HL-60/S4 (cell line): ENCODE data around the gene MORF4L2.
"Not testable (repeated sequence)": the region's sequence is repeated elsewhere in the genome, so short reads cannot be mapped to it uniquely, and the experiment has no call there.

Source experiments
- in situ Hi-C: fragments of 300-500 bp; cut with MboI; formaldehyde crosslinking; loops from 2 replicates; pipeline ENCODE4 v1.14.3; 2022; ENCODE audit warnings: low sequenced_read_pairs

The MORF4L2 gene

DNA sequence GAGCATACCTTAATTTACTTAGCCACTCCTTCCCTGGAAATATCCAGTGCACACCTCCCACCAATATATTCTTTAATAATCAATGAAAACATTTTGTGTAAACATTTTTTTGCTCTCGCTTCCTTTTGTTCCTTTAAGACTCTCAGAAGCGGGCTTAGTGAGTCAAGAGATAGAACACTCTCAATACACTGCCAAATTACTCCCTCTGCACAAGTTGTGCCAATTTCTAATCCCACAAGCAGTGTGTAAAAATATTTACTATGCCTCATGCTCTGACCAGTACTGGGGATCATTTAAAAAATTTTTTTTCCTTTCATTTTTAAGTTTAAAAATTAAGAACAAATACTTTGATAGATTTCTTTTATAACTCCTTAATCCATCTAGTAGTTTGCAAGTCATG, 5.1 kb downstream of the MORF4L2 start:
- in situ Hi-C loops: no loop called here

DNA sequence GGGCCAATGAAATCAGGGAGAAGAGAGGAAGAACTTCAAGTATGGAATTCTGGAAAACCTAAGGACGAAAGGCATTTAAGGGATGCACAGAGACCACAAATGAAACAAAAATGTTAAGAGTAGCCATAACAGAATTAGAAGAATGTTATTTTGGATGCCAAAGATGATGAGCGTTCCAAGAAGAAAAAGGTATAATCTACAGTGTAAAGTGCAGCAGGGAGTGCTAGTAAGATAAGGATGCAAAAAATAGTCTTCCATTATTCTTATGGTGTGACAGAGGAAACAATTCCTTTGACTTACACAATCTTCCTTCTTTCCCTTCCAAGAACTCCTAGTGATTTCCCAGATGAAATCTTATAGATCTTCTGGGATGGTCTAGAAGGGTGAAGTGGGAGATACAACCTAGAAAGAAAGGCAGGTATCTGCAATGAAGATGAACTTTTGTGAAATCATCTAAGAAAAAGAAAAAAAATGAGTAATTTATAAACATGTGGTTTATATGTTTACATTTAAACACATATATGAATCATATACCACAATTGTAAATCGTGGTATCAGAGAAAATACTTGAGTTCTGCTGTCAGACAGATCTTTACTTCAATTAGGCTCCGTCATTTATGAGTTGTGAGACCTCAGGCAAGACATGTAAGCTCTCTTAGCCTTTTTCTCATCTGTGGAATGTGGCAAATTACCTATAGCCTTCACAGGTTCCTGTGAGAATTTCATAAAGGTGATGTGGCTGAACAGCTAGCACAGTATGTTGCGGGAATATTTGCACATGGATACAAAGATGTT, 8.1 kb downstream of the MORF4L2 start:
- in situ Hi-C loops: no loop called here

DNA sequence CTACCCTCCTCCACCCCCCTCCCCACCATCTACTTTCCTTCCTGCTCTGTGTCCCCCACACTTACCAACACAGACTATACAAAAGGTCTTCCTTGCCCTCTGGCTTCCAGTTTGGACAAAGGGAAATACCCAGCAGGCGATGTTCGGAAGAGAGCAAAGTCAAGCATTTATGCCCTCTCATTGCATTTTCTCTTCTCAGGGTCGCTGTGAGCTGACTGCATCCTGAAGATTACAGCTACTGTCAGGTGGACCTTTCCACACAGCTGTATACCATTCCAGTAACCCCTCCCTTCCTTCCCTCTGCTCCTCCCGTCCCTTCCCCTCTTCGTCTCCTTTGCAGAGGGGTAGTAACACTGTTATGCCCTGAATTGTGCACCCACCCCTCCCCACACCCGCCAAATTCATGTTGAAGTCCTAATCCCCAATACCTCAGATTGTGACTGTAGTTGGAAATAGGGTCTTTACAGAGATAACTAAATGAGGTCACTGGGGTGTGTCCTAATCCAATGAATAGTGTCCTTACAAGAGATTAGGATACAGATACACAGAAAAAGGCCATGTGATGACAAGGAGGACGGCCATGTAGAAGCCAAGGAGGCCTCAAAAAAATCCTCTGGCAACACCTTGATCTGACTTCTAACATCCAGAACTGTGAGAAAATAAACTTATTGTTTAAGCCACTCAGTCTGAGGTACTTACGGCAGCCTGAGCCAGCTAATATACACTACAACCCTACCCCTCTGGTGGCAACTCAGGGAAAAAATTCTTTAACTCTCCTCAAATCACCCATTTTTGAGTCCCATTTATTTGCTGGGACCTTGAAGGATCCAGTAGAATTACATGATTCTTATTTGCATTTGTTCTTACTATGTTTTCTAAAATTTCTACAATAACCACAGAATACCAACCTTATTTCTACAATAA, 11.7 kb downstream of the MORF4L2 start:
- in situ Hi-C loops: no loop called here

DNA sequence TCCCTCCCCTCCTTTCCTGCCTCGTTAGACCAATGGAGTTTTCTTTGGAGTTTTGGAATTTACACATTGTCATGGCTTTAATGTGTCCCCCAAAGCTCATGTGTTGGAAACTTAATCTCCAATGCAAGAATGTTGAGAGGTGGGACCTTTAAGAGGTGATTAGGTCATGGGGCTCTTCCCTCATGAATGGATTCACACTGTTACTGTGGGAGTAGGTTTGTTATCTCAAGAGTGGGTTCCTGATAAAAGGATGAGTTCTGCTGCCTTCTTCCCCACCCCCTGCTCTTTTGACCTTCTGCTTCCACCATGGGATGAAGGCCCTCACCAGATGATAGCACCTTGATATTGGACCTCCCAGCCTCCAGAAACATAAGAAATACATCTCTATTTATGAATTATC, 16.8 kb downstream of the MORF4L2 start:
- in situ Hi-C loops: no loop called here

DNA sequence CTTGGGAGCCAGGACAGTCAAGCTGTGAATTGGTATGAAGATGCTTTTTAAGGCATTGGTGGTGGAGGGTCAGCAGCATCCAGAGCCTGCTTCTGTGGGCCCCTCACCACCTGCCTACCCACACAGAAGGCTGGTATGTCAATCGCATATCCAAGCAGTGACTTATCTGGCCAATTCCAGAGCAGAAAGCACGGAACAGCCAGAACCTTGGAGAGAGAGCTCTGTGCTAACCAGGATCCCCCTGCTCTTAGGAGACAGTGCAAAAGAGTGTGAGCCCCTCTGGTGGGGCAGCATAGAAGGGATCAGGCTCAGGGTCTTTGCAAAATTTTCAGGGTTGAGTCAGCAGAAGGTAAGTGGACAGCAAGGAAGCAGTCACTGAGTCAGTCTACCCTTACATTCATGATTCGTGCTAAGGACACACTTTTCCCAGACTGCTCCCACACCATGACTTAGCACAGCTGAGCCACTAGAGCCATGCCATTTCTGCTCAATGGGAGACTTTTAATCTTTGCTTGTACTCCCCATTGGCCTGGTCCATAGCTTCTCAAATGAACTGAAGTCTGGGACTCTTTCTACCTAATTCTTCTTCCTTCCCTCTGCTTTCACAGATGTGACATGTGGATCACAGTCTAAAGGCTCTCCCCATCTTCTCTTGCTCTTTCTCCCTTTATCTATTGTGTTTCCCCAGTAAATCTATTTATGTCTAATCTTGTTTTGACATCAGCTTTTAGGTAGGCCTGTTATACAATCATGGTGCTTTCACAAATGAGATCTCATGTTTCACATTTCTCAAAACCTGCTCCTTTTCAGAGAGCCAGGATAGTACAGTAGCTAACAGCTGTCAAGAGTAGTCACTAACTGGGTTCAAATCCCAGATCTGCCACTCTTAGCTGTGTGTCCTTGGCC, 20.0 kb downstream of the MORF4L2 start:
- in situ Hi-C loops: no loop called here

DNA sequence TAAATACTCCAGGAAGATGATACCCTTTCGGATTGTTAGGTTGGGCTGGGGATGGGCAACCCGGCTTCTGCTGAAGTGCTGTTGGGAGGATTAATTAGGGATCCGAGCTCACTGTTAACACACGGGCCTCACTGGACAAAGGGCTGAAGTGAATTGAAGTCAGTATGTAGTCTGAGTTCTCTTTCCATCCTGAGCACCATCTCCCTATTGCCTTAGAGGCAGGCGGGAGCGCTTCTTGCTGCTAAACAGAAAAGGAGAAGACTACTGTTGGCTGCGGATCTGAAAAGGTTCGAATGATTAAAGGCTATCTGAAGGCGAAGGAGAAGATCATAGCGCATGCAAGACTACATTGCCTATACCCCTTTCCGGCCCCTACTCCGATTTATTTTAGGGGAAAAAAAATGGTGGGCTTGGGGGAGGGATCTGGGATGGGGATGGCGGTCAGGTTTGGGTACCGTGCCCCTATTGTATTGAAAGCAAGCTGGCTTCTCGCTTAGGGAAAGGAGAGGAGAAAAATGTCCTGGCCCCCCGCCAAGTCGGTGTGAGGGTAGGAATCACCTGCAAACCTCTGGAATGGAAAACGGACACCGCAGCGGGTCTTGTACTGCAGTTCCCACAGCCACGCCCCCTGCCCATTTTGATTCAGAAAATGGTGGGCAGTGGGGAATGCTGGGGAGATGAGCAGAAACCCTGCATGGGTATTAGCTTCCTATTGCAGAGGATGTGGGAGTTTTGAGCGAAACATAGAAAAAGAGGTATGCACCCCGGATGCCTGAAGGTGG, 22.3 kb downstream of the MORF4L2 start:
- in situ Hi-C loops: no loop called here

DNA sequence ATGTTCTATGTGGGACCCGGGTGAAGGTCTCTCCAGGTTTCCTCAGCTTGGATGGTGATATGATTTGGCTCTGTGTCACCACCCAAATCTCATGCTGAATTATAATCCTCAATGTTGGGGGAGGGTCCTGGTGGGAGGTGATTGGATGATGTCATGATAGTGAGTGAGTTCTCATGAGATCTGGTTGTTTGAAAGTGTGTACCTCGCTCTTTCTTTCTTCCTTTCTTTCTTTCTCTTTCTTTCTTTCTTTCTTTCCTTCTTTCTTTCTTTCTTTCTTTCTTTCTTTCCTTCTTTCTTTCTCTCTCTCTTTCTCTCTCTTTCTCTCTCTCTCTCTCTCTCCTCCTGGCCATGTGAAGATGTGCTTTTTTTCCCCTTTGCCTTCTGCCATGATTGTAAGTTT, 27.0 kb downstream of the MORF4L2 start:
- in situ Hi-C loops: not testable (repeated sequence)

DNA sequence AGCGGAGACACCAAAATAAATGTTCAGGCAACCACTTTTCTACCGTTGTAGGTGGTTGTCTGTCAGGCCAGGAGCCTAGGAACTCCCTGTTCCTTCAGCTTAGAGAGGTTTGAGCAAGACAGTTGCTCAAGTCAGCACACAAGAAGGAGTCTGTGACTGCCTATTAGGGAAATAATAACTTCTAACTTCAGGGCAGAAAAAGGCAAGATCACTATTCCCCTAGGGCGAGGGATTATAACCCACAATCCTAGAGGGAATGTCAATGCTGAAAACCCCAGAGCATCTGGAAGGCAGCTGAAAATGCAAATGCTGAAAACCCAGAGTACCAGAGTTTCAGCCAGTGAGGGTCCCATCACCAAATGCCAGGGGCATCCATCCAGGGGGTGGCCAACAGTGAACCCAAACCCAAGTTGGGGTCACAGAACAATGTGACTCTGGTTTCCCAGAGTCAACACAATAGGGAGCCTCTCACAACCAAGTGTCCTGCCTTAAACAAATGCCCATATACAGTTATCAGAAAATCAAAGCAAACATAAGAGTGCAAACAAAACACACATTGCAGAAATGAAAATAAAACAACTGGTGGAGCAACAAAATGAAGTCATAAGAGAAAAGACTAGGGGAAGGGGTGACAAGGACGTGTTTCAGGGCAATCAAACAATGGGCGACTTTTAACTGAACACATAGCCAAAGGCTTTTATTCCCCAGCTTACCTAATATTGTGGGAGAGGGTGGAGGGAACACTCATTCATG, 27.6 kb downstream of the MORF4L2 start:
- in situ Hi-C loops: no loop called here

- in situ Hi-C loops: not testable (repeated sequence)
Observed at GRCh38 chrX:103657066-103657465, 29.4 kb downstream of the MORF4L2 start.

GRCh38 chrX:103656617-103657016, 29.9 kb downstream of the MORF4L2 start:
- in situ Hi-C loops: no loop called here

DNA sequence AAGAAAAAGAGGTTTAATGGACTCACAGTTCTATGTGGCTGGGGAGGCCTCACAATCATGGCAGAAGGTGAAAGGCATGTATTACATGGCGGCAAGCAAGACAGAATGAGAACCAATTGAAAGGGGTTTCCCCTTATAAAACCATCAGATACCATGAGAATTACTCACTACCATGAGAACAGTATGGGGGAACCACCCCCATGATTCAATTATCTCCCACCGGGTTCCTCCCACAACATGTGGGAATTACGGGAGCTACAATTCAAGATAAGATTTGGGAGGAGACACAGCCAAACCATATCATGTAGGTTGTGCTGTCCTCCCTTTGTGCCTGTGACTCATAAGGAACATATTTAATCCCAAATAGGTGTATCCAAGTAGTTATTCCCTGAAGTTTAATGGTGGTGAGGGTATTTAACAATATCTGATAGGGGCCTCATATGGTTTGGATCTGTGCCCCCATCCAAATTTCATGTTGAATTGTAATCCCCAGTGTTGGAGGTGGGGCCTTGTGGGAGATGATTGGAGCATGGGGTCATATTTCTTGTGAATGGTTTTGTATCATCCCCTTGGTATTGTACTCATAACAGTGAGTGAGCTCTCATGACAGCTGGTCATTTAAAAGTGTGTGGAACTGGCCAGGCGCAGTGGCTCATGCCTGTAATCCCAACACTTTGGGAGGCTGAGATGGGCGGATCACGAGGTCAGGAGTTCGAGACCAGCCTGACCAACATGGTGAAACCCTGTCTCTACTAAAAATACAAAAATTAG, 31.1 kb downstream of the MORF4L2 start:
- in situ Hi-C loops: not testable (repeated sequence)

- in situ Hi-C loops: no loop called here
Observed at GRCh38 chrX:103651151-103651773, 35.2 kb downstream of the MORF4L2 start.

DNA sequence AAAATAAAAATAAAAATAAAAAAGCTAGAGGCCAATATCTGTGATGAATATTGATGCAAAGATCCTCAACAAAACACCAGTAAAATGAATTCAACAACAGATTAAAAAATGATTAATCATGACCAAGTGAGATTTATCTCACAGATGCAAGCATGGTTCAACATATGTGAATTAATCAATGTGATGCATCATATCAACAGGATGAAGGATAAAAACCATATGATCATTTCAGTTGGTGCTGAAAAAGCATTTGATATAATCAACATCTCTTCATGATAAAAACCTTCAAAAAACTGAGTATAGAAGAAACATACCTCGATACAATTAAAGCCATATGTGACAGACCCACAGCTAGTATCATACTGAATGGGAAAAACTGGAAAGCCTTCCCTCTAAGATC, 38.9 kb downstream of the MORF4L2 start:
- in situ Hi-C loops: no loop called here

DNA sequence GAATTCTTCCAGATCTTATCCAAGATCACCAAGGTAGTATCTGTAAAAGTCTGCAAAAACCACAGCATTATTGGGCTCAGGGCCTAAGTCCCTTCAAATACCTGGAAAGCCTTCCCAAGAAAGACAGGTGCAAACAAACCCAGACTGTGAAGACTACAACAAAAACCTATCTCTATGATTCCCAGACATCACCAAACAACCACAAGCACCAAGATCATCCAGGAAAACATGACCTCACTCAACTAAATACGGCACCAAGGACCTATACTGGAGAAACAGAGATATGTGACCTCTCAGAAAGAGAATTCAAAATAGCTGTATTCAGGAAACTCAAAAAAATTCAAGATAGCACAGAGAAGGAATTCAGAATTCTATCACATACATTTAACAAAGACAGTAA, 42.4 kb downstream of the MORF4L2 start:
- in situ Hi-C loops: no loop called here

- in situ Hi-C loops: no loop called here
Observed at GRCh38 chrX:103640401-103641155, 45.9 kb downstream of the MORF4L2 start.

DNA sequence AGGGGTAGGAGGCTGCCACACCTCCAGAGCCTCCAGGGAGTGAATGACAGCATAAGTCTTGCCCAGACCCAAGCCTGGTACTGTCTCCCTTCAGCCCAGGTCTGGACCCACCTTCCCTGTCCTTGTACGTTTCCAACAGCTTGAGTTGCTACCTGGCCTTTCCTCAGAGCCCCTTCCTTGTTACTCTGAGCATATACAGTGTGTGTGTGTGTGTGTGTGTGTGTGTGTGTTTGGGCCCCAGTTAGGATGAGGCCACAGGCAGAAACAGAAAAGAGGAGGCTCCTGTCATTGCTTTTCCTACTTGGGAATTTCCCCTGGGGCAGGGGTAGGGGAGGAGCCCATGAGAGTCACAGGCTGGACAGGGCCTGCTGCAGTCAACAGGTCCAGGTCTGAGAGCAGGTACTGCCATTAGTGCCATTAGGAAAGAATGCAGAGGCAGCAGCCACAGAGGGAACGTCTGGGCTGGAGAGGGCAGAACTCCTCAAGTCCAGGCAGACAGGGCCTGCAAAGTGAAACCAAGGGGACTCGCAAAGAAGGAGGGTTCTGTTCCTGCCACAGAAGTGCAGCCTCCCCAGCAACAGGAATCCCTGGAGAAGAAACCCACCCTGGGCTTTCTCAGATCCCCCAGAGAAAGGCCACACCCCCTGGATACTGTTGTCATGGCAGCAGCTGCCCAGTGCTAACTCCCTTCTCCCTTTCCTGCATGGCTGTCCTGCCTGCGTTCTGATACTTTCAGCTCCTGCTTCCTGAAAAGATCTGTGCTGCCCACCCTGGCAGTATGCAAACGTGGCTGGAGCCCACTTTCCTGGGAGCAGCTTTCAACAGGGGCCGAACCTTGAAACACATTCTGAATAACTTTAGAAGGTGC, 47.8 kb downstream of the MORF4L2 start:
- in situ Hi-C loops: not testable (repeated sequence)
